ENCODE measurements around the gene PLPPR4.

PLPPR4 gene

GRCh38 chr1:99239690-99240089, 24.6 kb upstream of the PLPPR4 start:
- TF ChIP-seq MAX (IDR thresholded peaks at IDR 0.05; ENCODE audit: low read depth, low read length) (no peak), CTCF (IDR thresholded peaks at IDR 0.05; ENCODE audit: low read depth, low read length) (no peak), MYC (IDR thresholded peaks at IDR 0.05; ENCODE audit: low read depth, low read length) (no peak), POLR2A (IDR thresholded peaks at IDR 0.05; ENCODE audit: extremely low read depth, insufficient read length) (no peak)
- no peak for DNase-seq (ENCODE audit: low read depth)
- H3K4me3 ChIP-seq (ENCODE audit: low read depth, low read length), result no peak overlapping the region

GRCh38 chr1:99240621-99241020, 23.7 kb upstream of the PLPPR4 start:
- TF ChIP-seq MAX (IDR thresholded peaks at IDR 0.05; ENCODE audit: low read depth, low read length) (no peak), MYC (IDR thresholded peaks at IDR 0.05; ENCODE audit: low read depth, low read length) (no peak), POLR2A (IDR thresholded peaks at IDR 0.05; ENCODE audit: extremely low read depth, insufficient read length) (no peak), CTCF (IDR thresholded peaks at IDR 0.05; ENCODE audit: low read depth, low read length) (no peak)
- no peak overlapping the region for H3K4me3 ChIP-seq (ENCODE audit: low read depth, low read length)
- no peak for DNase-seq (ENCODE audit: low read depth)

GRCh38 chr1:99246152-99246551, 18.1 kb upstream of the PLPPR4 start:
- H3K4me3 ChIP-seq (ENCODE audit: low read depth, low read length), result no peak overlapping the region
- no peak for DNase-seq (ENCODE audit: low read depth)
- TF ChIP-seq MAX (IDR thresholded peaks at IDR 0.05; ENCODE audit: low read depth, low read length), result no peak
- no peak for TF ChIP-seq CTCF (IDR thresholded peaks at IDR 0.05; ENCODE audit: low read depth, low read length)
- no peak for TF ChIP-seq MYC (IDR thresholded peaks at IDR 0.05; ENCODE audit: low read depth, low read length)
- TF ChIP-seq POLR2A (IDR thresholded peaks at IDR 0.05; ENCODE audit: extremely low read depth, insufficient read length), result no peak

GRCh38 chr1:99247199-99247598, 17.1 kb upstream of the PLPPR4 start:
- DNase-seq (ENCODE audit: low read depth), result no peak
- H3K4me3 ChIP-seq (ENCODE audit: low read depth, low read length), result no peak overlapping the region
- TF ChIP-seq POLR2A (IDR thresholded peaks at IDR 0.05; ENCODE audit: extremely low read depth, insufficient read length) (no peak), MAX (IDR thresholded peaks at IDR 0.05; ENCODE audit: low read depth, low read length) (no peak), MYC (IDR thresholded peaks at IDR 0.05; ENCODE audit: low read depth, low read length) (no peak), CTCF (IDR thresholded peaks at IDR 0.05; ENCODE audit: low read depth, low read length) (no peak)

GRCh38 chr1:99250728-99251127, 13.6 kb upstream of the PLPPR4 start:
- TF ChIP-seq MYC (IDR thresholded peaks at IDR 0.05; ENCODE audit: low read depth, low read length) (no peak), CTCF (IDR thresholded peaks at IDR 0.05; ENCODE audit: low read depth, low read length) (no peak), POLR2A (IDR thresholded peaks at IDR 0.05; ENCODE audit: extremely low read depth, insufficient read length) (no peak), MAX (IDR thresholded peaks at IDR 0.05; ENCODE audit: low read depth, low read length) (no peak)
- H3K4me3 ChIP-seq (ENCODE audit: low read depth, low read length), result no peak overlapping the region
- no peak for DNase-seq (ENCODE audit: low read depth)

- no peak overlapping the region for H3K4me3 ChIP-seq (ENCODE audit: low read depth, low read length)
- DNase-seq (ENCODE audit: low read depth), result no peak
- TF ChIP-seq CTCF (IDR thresholded peaks at IDR 0.05; ENCODE audit: low read depth, low read length) (no peak), MYC (IDR thresholded peaks at IDR 0.05; ENCODE audit: low read depth, low read length) (no peak), POLR2A (IDR thresholded peaks at IDR 0.05; ENCODE audit: extremely low read depth, insufficient read length) (no peak)
Measured at GRCh38 chr1:99251308-99251707, 13.0 kb upstream of the PLPPR4 start.
